A549 (cell line): ENCODE results near the gene SPATA4. TPM values are rescaled to one million over a fixed set of nuclear protein-coding genes. Genes with fewer than 3 reads are reported as not detected.

Experiments used
- ATAC-seq, 2 experiments: fragments of 200-7000 bp in 1 of 2; fragments of >200 bp in 1 of 2; cut with Nextera tagmentation in 1 of 2; cut with Tn5 transposase in 1 of 2; 3 replicates each; pipeline versions ENCODE4 v1.8.0 to v1.9.1; 2018 to 2020; ENCODE audit warnings: mild to moderate bottlenecking in 1 of 2, moderate library complexity in 1 of 2
- CTCF ChIA-PET: fragments of 300-600 bp; sonication (Branson Sonifier 250); formaldehyde crosslinking; extraction: SDS; loops from one replicate; lab custom pipeline; 2021; ENCODE audit warnings: antibody characterized with exemption, inconsistent platforms; lab: Yijun Ruan, JAX
- POLR2A ChIA-PET: fragments of 350-600 bp; formaldehyde crosslinking; extraction: SDS; loops from one replicate; lab custom pipeline; 2021; ENCODE audit warnings: antibody characterized with exemption, inconsistent platforms; lab: Yijun Ruan, JAX
- DNase-seq, 2 experiments: peaks; one replicate each; pipeline versions ENCODE4 v3.0.0 to v3.0.0-alpha.2; 2011 to 2016; ENCODE audit warnings: low read depth in 1 of 2, low spot score in 1 of 2
- FAIRE-seq: peaks from 2 replicates; lab custom pipeline; 2011; peaks lifted over from hg19 to GRCh38; lab: Jason Lieb, UNC
- H3K27ac ChIP-seq, 2 experiments: fragments of >200 bp; sonication (Bioruptor Twin); formaldehyde crosslinking; 3 replicates each; pipeline ENCODE4 v1.5.1; 2016 to 2017
- H3K4me1 ChIP-seq: fragments of >200 bp; sonication (Bioruptor Twin); formaldehyde crosslinking; 3 replicates; pipeline ENCODE4 v1.6.1; 2016
- H3K4me2 ChIP-seq: fragments of >200 bp; sonication (Bioruptor Twin); formaldehyde crosslinking; 3 replicates; pipeline ENCODE4 v1.6.1; 2016
- H3K4me3 ChIP-seq: fragments of >200 bp; sonication (Bioruptor Twin); formaldehyde crosslinking; 3 replicates; pipeline ENCODE4 v1.5.1; 2016
- H3K9me3 ChIP-seq: fragments of >200 bp; sonication (Bioruptor Twin); formaldehyde crosslinking; 3 replicates; pipeline ENCODE4 v1.6.1; 2016
- ESRRA ChIP-seq: fragments of 150-350 bp; IDR thresholded peaks from 2 replicates; pipeline ENCODE4 v1.6.1; 2014; ENCODE audit warnings: mild to moderate bottlenecking, low read length, borderline replicate concordance
- FOSB ChIP-seq: fragments of 250-450 bp; sonication (Bioruptor Pico); IDR thresholded peaks from 2 replicates; pipeline ENCODE4 v1.5.0; 2020; ENCODE audit warnings: mild to moderate bottlenecking, moderate library complexity
- GATA3 ChIP-seq: IDR thresholded peaks from 2 replicates; pipeline ENCODE4 v1.6.1; 2012; ENCODE audit warnings: borderline replicate concordance
- HES2 ChIP-seq: fragments of >200 bp; sonication (Bioruptor Twin); formaldehyde crosslinking; IDR thresholded peaks from 2 replicates; pipeline ENCODE4 v1.6.1; 2016
- HOXB5 ChIP-seq: fragments of 250-450 bp; sonication (Bioruptor Pico); IDR thresholded peaks from 2 replicates; pipeline ENCODE4 v1.5.0; 2020; ENCODE audit warnings: mild to moderate bottlenecking, moderate library complexity
- KDM1A ChIP-seq: fragments of 200-600 bp; sonication (generic); IDR thresholded peaks from 2 replicates; pipeline ENCODE4 v1.6.1; 2016; ENCODE audit warnings: low read depth, mild to moderate bottlenecking
- MAZ ChIP-seq: fragments of 150-350 bp; IDR thresholded peaks from 2 replicates; pipeline ENCODE4 v1.6.1; 2014; ENCODE audit warnings: antibody characterized with exemption, low read depth, low read length, borderline replicate concordance
- NPAS2 ChIP-seq: fragments of 250-450 bp; sonication (Bioruptor Pico); IDR thresholded peaks from 2 replicates; pipeline ENCODE4 v1.8.0; 2022; ENCODE audit warnings: mild to moderate bottlenecking, moderate library complexity, borderline replicate concordance
- RAD21 ChIP-seq, 2 experiments: fragments of >200 bp in 1 of 2; sonication (Bioruptor Twin) in 1 of 2; formaldehyde crosslinking in 1 of 2; IDR thresholded peaks in 1 of 2; conservative IDR thresholded peaks in 1 of 2; 2 replicates in 1 of 2; 3 replicates in 1 of 2; pipeline ENCODE4 v1.6.1; 2012 to 2018; ENCODE audit warnings: inconsistent platforms in 1 of 2
- RARB ChIP-seq: fragments of 250-450 bp; sonication (Bioruptor Pico); IDR thresholded peaks from 2 replicates; pipeline ENCODE4 v1.8.0; 2021; ENCODE audit warnings: mild to moderate bottlenecking, moderate library complexity
- RCOR1 ChIP-seq: fragments of 150-350 bp; IDR thresholded peaks from 2 replicates; pipeline ENCODE4 v1.6.1; 2014; ENCODE audit warnings: antibody characterized with exemption, low read length, low read depth
- RNF2 ChIP-seq: fragments of 200-600 bp; sonication (generic); IDR thresholded peaks from 2 replicates; pipeline ENCODE4 v1.6.1; 2016; ENCODE audit warnings: low read depth, mild to moderate bottlenecking, antibody characterized with exemption, moderate library complexity, borderline replicate concordance
- TP53 ChIP-seq: fragments of 250-450 bp; sonication (Bioruptor Pico); IDR thresholded peaks from 2 replicates; pipeline ENCODE4 v1.5.0; 2021; ENCODE audit warnings: mild to moderate bottlenecking, moderate library complexity
- ZFP36 ChIP-seq: fragments of 450-650 bp; IDR thresholded peaks from 2 replicates; pipeline ENCODE4 v1.6.1; 2014; ENCODE audit warnings: borderline replicate concordance; ENCODE audit not compliant: partially characterized antibody
- WGBS: methylation state at CpG from one replicate; pipeline ENCODE4 v1.1.6; 2017; ENCODE audit errors: missing lambda C conversion rate; 5-methylcytosine and 5-hydroxymethylcytosine counted together
- polyA plus RNA-seq, 4 experiments: library from polyadenylated mRNA; depleted of rRNA in 3 of 4; stranded (reverse); fragments of >200 nt; fragmentation: RNase III in 1 of 4; extraction: RNeasy Plus Mini Kit Qiagen cat#74134 plus additional on column Dnase treatment in 1 of 4; gene quantifications; 2 replicates in 3 of 4; 3 replicates in 1 of 4; pipeline ENCODE4 v1.2.3, GENCODE V29; 2011 to 2017
- TF ChIP-seq, protein P1 (sequence below): fragments of 200-600 bp; sonication (generic); IDR thresholded peaks from 2 replicates; pipeline ENCODE4 v1.6.1; 2016; ENCODE audit warnings: antibody characterized with exemption, mild to moderate bottlenecking, moderate library complexity
- TF ChIP-seq, protein P2 (sequence below): fragments of 150-350 bp; IDR thresholded peaks from 2 replicates; pipeline ENCODE4 v1.6.1; 2014; ENCODE audit warnings: low read depth, mild to moderate bottlenecking, low read length
- TF ChIP-seq, protein P3 (sequence below): fragments of 250-450 bp; sonication (Bioruptor Pico); IDR thresholded peaks from 2 replicates; pipeline ENCODE4 v1.5.0; 2020; ENCODE audit warnings: low read depth, mild to moderate bottlenecking, moderate library complexity
- TF ChIP-seq, protein P4 (sequence below): fragments of 450-650 bp; IDR thresholded peaks from 2 replicates; pipeline ENCODE4 v1.6.1; 2014; ENCODE audit warnings: antibody characterized with exemption
- TF ChIP-seq, protein P5 (sequence below): fragments of >200 bp; sonication (Bioruptor Twin); formaldehyde crosslinking; IDR thresholded peaks from 3 replicates; pipeline ENCODE4 v1.5.1; 2016

The SPATA4 gene
- polyA plus RNA-seq, 2 of the 4 experiments (the other 2 are of a cell fraction): 0.21 to 0.26 TPM

- ChIA-PET POLR2A (no interaction called here), CTCF (no interaction called here)
- TF ChIP-seq GATA3: no peak
- no peak for TF ChIP-seq ESRRA
- TF ChIP-seq HES2: no peak
- TF ChIP-seq, protein P1, sequence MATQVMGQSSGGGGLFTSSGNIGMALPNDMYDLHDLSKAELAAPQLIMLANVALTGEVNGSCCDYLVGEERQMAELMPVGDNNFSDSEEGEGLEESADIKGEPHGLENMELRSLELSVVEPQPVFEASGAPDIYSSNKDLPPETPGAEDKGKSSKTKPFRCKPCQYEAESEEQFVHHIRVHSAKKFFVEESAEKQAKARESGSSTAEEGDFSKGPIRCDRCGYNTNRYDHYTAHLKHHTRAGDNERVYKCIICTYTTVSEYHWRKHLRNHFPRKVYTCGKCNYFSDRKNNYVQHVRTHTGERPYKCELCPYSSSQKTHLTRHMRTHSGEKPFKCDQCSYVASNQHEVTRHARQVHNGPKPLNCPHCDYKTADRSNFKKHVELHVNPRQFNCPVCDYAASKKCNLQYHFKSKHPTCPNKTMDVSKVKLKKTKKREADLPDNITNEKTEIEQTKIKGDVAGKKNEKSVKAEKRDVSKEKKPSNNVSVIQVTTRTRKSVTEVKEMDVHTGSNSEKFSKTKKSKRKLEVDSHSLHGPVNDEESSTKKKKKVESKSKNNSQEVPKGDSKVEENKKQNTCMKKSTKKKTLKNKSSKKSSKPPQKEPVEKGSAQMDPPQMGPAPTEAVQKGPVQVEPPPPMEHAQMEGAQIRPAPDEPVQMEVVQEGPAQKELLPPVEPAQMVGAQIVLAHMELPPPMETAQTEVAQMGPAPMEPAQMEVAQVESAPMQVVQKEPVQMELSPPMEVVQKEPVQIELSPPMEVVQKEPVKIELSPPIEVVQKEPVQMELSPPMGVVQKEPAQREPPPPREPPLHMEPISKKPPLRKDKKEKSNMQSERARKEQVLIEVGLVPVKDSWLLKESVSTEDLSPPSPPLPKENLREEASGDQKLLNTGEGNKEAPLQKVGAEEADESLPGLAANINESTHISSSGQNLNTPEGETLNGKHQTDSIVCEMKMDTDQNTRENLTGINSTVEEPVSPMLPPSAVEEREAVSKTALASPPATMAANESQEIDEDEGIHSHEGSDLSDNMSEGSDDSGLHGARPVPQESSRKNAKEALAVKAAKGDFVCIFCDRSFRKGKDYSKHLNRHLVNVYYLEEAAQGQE: no peak
- TF ChIP-seq, protein P2, sequence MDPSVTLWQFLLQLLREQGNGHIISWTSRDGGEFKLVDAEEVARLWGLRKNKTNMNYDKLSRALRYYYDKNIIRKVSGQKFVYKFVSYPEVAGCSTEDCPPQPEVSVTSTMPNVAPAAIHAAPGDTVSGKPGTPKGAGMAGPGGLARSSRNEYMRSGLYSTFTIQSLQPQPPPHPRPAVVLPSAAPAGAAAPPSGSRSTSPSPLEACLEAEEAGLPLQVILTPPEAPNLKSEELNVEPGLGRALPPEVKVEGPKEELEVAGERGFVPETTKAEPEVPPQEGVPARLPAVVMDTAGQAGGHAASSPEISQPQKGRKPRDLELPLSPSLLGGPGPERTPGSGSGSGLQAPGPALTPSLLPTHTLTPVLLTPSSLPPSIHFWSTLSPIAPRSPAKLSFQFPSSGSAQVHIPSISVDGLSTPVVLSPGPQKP: no peak
- no peak for TF ChIP-seq HOXB5 (CRISPR knock-in tag)
- FAIRE-seq (no peak), DNase-seq (no peak), ATAC-seq (no peak)
- 88% methylated on average over 4 of the region's 4 CpGs for WGBS
- H3K27ac ChIP-seq: no peak overlapping the region
- no peak overlapping the region for H3K4me2 ChIP-seq
- H3K4me1 ChIP-seq: no peaks in the 10 kb centered on the region
- H3K9me3 ChIP-seq: no peaks in the 10 kb centered on the region
- no peak overlapping the region for H3K4me3 ChIP-seq
These were observed 42.3 kb downstream of the SPATA4 start for GRCh38 chr4:176153124-176153523.

GRCh38 chr4:176150704-176151103 is 44.7 kb downstream of the SPATA4 start:
- ChIA-PET POLR2A (interaction anchor here (0.9 kb wide), 1 partner anchor 127 kb away, joined by 5 read pairs; no protein-coding TSS in a partner anchor), CTCF (interaction anchor here (1.2 to 2.4 kb wide), 7 partner anchors 8 to 192 kb away, joined by 3 to 20 read pairs (median 4); no protein-coding TSS in a partner anchor)
- 92% methylated on average over 2 of the region's 2 CpGs for WGBS
- Histone ChIP-seq H3K27ac (no peak overlapping the region), H3K4me1 (no peaks in the 10 kb centered on the region), H3K4me3 (no peak overlapping the region), H3K4me2 (no peak overlapping the region), H3K9me3 (no peaks in the 10 kb centered on the region)
- TF ChIP-seq FOSB (CRISPR knock-in tag): no peak
- TF ChIP-seq, protein P3, sequence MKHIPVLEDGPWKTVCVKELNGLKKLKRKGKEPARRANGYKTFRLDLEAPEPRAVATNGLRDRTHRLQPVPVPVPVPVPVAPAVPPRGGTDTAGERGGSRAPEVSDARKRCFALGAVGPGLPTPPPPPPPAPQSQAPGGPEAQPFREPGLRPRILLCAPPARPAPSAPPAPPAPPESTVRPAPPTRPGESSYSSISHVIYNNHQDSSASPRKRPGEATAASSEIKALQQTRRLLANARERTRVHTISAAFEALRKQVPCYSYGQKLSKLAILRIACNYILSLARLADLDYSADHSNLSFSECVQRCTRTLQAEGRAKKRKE (CRISPR knock-in tag): no peak
- no peak for TF ChIP-seq RARB (CRISPR knock-in tag)
- TF ChIP-seq RNF2: no peak
- TF ChIP-seq, protein P4, sequence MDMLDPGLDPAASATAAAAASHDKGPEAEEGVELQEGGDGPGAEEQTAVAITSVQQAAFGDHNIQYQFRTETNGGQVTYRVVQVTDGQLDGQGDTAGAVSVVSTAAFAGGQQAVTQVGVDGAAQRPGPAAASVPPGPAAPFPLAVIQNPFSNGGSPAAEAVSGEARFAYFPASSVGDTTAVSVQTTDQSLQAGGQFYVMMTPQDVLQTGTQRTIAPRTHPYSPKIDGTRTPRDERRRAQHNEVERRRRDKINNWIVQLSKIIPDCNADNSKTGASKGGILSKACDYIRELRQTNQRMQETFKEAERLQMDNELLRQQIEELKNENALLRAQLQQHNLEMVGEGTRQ: no peak
- no peak for TF ChIP-seq TP53 (CRISPR knock-in tag)
- TF ChIP-seq, all 56 proteins: peak for 0
- FAIRE-seq (no peak), ATAC-seq (no peak), DNase-seq (no peak)

- H3K4me1 ChIP-seq: no peaks in the 10 kb centered on the region
- ChIA-PET CTCF (interaction anchor here (1.2 to 2.4 kb wide), 6 partner anchors 8 to 192 kb away, joined by 3 to 20 read pairs (median 6); no protein-coding TSS in a partner anchor), POLR2A (interaction anchor here (0.9 kb wide), 1 partner anchor 127 kb away, joined by 5 read pairs; no protein-coding TSS in a partner anchor)
- H3K4me2 ChIP-seq: no peak overlapping the region
- FAIRE-seq: no peak
- no peaks in the 10 kb centered on the region for H3K9me3 ChIP-seq
- H3K4me3 ChIP-seq: no peak overlapping the region
- H3K27ac ChIP-seq: no peak overlapping the region
- ATAC-seq: 0 out of 6 replicates have a peak, but pooled peaks of 1 of the 2 experiments have one; percentile 39
- DNase-seq: peak in 1 of 2 experiments; percentile 18
- TF ChIP-seq NPAS2 (CRISPR knock-in tag) (no peak), MAZ (no peak), RCOR1 (no peak), ZFP36 (no peak), KDM1A (no peak), RAD21 (conservative IDR thresholded peaks at IDR 0.05 in 1 of 2, IDR thresholded peaks at IDR 0.05 in 1 of 2) (peak; percentile 63 to 67)
- TF ChIP-seq, protein P3 (CRISPR knock-in tag): no peak
- TF ChIP-seq, protein P5, sequence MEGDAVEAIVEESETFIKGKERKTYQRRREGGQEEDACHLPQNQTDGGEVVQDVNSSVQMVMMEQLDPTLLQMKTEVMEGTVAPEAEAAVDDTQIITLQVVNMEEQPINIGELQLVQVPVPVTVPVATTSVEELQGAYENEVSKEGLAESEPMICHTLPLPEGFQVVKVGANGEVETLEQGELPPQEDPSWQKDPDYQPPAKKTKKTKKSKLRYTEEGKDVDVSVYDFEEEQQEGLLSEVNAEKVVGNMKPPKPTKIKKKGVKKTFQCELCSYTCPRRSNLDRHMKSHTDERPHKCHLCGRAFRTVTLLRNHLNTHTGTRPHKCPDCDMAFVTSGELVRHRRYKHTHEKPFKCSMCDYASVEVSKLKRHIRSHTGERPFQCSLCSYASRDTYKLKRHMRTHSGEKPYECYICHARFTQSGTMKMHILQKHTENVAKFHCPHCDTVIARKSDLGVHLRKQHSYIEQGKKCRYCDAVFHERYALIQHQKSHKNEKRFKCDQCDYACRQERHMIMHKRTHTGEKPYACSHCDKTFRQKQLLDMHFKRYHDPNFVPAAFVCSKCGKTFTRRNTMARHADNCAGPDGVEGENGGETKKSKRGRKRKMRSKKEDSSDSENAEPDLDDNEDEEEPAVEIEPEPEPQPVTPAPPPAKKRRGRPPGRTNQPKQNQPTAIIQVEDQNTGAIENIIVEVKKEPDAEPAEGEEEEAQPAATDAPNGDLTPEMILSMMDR: peak; percentile 38; the same call in 2 of the 3 replicates
These were observed 45.1 kb downstream of the SPATA4 start for GRCh38 chr4:176150356-176150682.
